ENCODE results near the gene KLC4.

Gene KLC4

DNA sequence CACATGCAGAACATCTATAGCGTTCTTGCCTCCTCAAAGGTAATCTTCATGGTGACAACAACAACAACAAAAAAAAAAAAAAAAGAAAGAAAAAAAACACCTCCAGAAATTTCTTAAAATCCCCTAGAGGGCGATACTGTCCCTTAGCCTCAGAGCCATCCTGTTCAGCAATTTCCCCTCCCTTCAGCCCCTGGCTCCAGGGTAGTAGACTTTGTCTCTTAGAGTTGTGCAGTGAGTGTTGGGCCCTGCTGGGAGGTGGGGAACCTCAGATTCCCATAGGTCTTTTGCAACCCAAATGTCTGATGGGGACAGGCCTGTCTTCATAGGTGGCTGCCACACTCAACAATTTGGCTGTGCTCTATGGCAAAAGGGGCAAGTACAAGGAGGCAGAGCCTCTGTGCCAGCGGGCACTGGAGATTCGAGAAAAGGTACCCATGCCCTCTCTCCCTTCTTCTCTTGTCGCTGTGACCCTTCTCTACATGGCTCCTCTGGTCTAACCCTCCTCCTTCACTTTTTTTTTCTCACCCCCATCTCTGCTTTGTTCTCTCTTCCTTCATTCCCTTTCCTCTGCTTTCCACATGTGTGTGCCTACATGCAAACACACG is 10.7 kb downstream of the KLC4 start:
- TF ChIP-seq, protein P1, sequence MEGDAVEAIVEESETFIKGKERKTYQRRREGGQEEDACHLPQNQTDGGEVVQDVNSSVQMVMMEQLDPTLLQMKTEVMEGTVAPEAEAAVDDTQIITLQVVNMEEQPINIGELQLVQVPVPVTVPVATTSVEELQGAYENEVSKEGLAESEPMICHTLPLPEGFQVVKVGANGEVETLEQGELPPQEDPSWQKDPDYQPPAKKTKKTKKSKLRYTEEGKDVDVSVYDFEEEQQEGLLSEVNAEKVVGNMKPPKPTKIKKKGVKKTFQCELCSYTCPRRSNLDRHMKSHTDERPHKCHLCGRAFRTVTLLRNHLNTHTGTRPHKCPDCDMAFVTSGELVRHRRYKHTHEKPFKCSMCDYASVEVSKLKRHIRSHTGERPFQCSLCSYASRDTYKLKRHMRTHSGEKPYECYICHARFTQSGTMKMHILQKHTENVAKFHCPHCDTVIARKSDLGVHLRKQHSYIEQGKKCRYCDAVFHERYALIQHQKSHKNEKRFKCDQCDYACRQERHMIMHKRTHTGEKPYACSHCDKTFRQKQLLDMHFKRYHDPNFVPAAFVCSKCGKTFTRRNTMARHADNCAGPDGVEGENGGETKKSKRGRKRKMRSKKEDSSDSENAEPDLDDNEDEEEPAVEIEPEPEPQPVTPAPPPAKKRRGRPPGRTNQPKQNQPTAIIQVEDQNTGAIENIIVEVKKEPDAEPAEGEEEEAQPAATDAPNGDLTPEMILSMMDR (IDR thresholded peaks at IDR 0.05; ENCODE audit: low read depth, low read length) = peak; percentile 51
- no peak overlapping the region for H3K4me3 ChIP-seq (ENCODE audit: low read depth, low read length)

DNA sequence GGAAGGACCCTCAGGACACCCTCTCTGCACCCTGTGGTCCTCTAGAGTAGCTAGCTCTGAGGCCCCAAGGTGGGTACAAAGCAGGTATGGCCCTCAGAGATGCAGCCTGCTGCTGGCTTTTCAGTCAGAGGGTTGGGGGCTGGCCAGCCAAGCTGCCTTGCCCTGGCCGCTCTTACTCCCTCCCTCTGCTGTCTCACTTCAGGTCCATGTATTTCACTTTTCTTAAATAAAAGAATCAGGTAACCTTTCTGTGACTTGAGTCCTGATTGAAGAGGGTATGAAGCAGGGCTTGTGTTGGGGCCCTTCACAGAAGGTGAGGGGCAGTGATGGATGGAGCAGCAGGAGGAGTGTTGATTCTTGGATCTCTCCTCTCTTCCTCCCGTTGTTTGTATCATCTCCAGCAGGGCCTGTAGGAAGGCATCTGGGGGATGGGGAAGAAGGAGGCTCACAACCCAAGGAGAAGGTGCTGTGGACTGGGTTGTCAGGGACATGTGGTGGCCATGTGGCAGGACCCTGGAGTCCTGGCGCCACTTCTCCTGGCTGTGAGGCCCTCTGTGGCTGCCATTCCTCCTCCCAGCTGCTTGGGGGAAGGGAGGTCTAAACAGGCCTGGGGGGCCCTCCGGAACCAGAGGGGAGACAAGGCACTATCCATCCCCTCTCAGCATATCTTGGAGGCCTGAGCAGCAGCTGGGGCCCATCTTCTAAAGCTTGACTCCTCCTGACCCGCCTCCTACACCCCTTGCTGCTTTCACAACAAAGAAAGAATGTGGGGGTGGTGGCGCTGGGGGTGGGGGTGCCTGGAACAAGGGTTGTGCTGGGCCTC is 15.6 kb downstream of the KLC4 start:
- H3K4me3 ChIP-seq (ENCODE audit: low read depth, low read length) = peak overlapping the region; percentile 61
- TF ChIP-seq, protein P1 (IDR thresholded peaks at IDR 0.05; ENCODE audit: low read depth, low read length) = no peak

DNA sequence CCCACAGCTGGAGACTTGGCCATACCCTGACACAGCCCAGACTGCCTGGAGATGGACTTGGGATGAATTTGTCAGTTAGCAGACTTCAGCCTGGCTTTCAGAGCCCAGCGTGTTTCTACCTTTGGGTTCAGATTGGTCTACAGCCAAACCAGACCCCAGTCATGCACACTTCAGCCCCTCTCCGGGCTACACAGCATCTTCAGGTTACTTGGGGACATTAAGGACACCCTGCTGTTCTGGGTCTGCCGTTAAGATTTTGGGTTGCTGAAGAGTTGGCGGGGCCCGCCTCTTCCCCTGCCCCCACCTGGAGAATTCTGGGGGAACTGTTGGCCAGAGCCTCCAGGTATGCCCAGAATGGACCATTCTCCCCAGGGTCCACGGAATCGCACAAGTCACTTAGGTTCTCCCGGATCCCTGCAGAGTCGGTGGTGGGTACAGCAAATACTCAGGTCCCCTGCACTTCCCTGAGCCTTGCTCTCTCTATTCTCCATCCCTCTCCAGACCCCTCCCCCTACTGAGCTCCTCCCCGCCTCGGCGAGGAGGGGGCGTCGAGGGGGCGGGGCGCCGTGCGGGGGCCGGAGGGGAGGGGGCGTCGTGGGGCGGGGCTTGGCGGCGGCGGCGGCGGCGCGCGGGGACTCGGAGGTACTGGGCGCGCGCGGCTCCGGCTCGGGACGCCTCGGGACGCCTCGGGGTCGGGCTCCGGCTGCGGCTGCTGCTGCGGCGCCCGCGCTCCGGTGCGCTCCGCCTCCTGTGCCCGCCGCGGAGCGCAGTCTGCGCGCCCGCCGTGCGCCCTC is 16.4 kb downstream of the KLC4 start, which contains the start of gene PTK7:
PTK7 (plus strand) TSS at position 645 of the 794 bp plus-strand sequence. CDS start 175 bp downstream, outside the sequence.
- TF ChIP-seq, protein P1 (IDR thresholded peaks at IDR 0.05; ENCODE audit: low read depth, low read length) = no peak

DNA sequence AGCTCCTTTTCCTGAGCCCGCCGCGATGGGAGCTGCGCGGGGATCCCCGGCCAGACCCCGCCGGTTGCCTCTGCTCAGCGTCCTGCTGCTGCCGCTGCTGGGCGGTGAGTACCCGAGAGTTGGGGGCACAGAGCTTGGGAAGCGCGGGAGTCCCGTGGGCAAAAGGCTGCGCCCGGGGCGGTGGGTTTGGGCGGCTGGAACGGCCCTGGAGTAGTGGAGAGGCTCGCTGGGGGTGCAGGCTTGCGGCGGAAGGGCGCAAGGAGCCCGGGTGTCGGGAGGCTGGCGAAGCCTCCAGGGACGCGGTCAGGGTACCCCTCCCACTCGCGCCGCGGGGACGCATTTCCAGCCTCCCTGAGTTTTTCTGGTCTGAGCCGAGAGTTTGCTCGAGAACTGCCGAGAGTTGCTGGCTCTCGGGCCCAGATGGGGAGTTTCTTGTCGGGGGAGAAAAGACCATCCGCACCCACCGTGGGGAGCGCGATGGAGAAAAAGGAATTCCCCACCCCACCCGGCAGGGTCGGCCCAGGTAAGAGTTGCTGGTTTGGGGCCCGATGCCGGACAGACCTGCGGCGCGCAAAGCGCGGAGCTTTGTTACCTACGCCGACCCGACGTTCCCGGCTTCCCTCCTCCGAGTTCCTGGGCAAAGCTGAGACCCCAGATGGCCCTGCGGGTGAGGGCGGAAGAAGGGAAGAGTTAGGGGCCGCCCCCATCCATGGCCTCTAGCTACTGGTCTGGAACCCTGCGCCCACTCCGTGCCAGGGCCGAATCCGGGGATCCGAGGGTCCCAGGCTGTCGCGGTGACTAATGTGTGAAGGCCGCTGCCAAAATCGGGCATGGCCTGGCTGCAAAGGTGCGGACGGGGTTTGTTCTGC is 17.3 kb downstream of the KLC4 start:
- TF ChIP-seq, protein P1 (IDR thresholded peaks at IDR 0.05; ENCODE audit: low read depth, low read length) = no peak
- H3K4me3 ChIP-seq (ENCODE audit: low read depth, low read length) = peak overlapping the region; percentile 93

More for the DNA sequence above, 16.4 kb downstream of the KLC4 start, which contains the start of gene PTK7:
- H3K4me3 ChIP-seq (ENCODE audit: low read depth, low read length) = peak within 1 kb of the TSS; percentile 93

DNA sequence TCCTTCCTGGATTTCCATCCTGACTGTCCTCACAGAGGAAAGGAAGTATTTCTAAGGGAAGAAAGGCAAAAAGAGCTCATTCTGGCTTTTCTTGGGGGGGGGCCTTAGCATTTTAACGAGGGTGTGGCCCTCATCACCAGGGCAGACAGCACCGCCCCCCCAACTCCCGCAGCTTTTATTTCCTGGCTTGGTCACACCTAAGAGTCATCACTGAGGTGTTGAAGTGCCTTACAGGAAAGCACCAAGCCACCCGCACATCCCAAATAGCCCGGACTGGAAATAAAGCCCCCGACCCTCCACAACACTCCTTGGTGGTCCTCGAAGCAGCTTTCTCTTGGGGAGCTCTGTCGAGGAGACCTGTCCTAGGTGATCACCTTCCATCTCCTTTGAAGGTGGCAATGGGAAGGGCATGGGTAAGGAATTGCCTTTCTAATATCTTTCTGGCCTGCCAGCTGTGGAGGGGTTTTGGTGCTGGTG is 17.9 kb downstream of the KLC4 start:
- TF ChIP-seq, protein P1 (IDR thresholded peaks at IDR 0.05; ENCODE audit: low read depth, low read length) = no peak
- peak overlapping the region; percentile 93 for H3K4me3 ChIP-seq (ENCODE audit: low read depth, low read length)

DNA sequence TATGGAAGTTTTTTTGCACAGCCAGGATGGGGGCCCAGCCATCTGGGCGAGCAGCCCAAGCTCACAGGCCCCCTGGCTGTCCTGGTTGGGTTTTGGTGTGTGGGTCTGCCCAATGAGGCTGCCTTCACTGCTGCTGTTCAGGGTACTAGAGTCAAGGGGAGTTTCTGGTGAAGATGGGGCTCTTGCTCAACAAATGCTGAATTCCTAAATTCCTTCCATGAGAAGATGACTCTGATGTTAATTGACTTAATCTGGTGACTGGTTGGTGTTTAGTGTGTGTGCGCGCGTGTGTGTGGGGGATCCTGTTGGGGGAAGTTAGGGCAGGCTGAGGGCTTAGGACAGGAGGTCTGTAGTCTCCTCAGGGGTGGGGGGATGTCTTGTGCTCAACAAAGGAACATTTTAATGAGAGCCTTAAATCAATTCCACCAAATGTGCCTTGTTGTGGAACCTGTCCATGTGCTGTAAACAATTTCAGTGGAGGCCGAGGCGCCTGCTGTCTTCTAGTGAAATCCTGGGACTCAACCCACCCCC is 18.6 kb downstream of the KLC4 start:
- TF ChIP-seq, protein P1 (IDR thresholded peaks at IDR 0.05; ENCODE audit: low read depth, low read length) = no peak
- peak overlapping the region; percentile 93 for H3K4me3 ChIP-seq (ENCODE audit: low read depth, low read length)

Data from WI38 (cell line).